Stimulated activated naive CD8-positive, alpha-beta T cell treated with anti-CD3 and anti-CD28 coated beads, Interleukin-15, Interleukin-2, amounts not matched to agents 100 ng/mL and 50 ng/mL, for 24 hours (primary cell): ENCODE measurements around the gene OR6K2.
"Not testable (repeated sequence)": the region's sequence is repeated elsewhere in the genome, so short reads cannot be mapped to it uniquely, and the experiment has no call there.

Source experiments
- H3K27ac Mint-ChIP-seq: one replicate; pipeline ENCODE4 v1.8.0; 2021; ENCODE audit warnings: mild to moderate bottlenecking, mixed read lengths
- H3K27me3 Mint-ChIP-seq: one replicate; pipeline ENCODE4 v1.8.0; 2021; ENCODE audit warnings: mixed read lengths
- H3K36me3 Mint-ChIP-seq: one replicate; pipeline ENCODE4 v1.8.0; 2021; ENCODE audit warnings: low read depth, mixed read lengths
- H3K4me1 Mint-ChIP-seq: one replicate; pipeline ENCODE4 v1.8.0; 2021; ENCODE audit warnings: low read depth, mixed read lengths
- H3K4me3 Mint-ChIP-seq: one replicate; pipeline ENCODE4 v1.8.0; 2021; ENCODE audit warnings: mild to moderate bottlenecking, mixed read lengths
- H3K9me3 Mint-ChIP-seq: one replicate; pipeline ENCODE4 v1.8.0; 2021; ENCODE audit warnings: mixed read lengths

Gene OR6K2

GRCh38 chr1:158692356-158692755, 8.1 kb downstream of the OR6K2 start:
- Mint-ChIP-seq H3K4me1 (no peaks in the 10 kb centered on the region), H3K27ac (no peak overlapping the region), H3K27me3 (peaks cover 11% of the 10 kb centered on the region), H3K9me3 (no peaks in the 10 kb centered on the region), H3K36me3 (no peaks in the 10 kb centered on the region), H3K4me3 (no peak overlapping the region)

DNA sequence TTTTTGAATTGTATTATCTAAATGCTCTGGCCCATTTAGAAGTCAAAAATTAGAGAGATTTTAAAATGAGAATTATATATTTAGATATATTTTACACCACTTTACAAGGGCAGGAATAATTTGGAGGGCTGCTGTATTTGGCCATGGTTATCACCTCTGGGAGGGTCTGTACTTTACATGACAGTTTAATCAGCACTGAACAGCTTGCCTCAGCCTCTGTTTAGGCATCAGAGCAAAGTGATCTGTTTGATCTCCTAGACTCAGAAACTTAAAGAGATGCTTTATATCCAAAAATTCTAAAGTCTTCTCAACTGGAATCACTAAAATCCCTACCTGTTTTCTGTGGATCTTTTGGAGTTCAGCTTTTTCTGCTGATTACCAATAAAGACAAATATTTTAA, 8.5 kb downstream of the OR6K2 start:
- Mint-ChIP-seq H3K27me3 (peaks cover 11% of the 10 kb centered on the region), H3K9me3 (no peaks in the 10 kb centered on the region), H3K4me3 (no peak overlapping the region), H3K27ac (no peak overlapping the region), H3K4me1 (no peaks in the 10 kb centered on the region), H3K36me3 (no peaks in the 10 kb centered on the region)

GRCh38 chr1:158691149-158691548, 9.3 kb downstream of the OR6K2 start:
- H3K27ac Mint-ChIP-seq, H3K9me3 Mint-ChIP-seq, H3K4me3 Mint-ChIP-seq, H3K4me1 Mint-ChIP-seq, H3K36me3 Mint-ChIP-seq: not testable (repeated sequence)
- H3K27me3 Mint-ChIP-seq = peaks cover 14% of the 10 kb centered on the region

DNA sequence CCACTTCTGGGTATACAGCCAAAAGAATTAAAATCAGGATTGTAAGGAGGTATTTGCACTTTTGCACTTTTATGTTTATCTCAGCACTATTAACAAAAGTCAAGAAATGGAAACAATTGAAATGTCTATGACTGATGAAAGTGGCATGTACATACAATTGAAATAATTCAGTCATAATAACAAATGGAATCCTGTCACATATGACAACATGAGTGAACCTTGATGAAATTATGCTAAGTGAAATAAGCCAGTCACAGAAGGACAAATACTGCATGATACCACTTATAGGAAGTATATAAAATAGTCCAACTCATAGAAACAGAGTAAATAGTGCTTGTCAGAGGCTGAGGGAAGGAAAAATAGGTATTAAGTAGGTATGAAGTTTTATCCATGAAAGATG, 10.6 kb downstream of the OR6K2 start:
- peaks cover 18% of the 10 kb centered on the region for H3K27me3 Mint-ChIP-seq
- H3K4me3 Mint-ChIP-seq = no peak overlapping the region
- no peaks in the 10 kb centered on the region for H3K36me3 Mint-ChIP-seq
- no peaks in the 10 kb centered on the region for H3K4me1 Mint-ChIP-seq
- no peaks in the 10 kb centered on the region for H3K9me3 Mint-ChIP-seq
- no peak overlapping the region for H3K27ac Mint-ChIP-seq

GRCh38 chr1:158689110-158689509, 11.3 kb downstream of the OR6K2 start:
- Mint-ChIP-seq H3K27ac (no peak overlapping the region), H3K36me3 (no peaks in the 10 kb centered on the region), H3K9me3 (no peaks in the 10 kb centered on the region), H3K27me3 (peaks cover 22% of the 10 kb centered on the region), H3K4me3 (no peak overlapping the region), H3K4me1 (no peaks in the 10 kb centered on the region)

DNA sequence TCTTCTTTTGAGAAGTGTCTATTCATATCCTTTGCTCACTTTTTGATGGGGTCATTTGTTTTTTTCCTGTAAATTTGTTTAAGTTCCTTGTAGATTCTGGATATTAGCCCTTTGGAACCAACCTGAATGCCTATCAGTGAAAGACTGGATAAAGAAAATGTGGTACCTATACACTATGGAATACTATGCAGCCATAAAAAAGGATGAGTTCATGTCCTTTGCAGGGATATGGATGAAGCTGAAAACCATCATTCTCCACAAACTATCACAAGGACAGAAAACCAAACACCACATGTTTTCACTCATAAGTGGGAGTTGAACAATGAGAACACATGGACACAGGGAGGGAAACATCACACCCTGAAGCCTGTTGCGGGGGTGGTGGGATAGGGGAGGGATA, 12.1 kb downstream of the OR6K2 start:
- peaks cover 22% of the 10 kb centered on the region for H3K27me3 Mint-ChIP-seq
- not testable (repeated sequence) for H3K36me3 Mint-ChIP-seq, H3K4me1 Mint-ChIP-seq, H3K9me3 Mint-ChIP-seq, H3K27ac Mint-ChIP-seq, H3K4me3 Mint-ChIP-seq

- no peaks in the 10 kb centered on the region for H3K4me1 Mint-ChIP-seq
- H3K9me3 Mint-ChIP-seq = no peaks in the 10 kb centered on the region
- no peaks in the 10 kb centered on the region for H3K36me3 Mint-ChIP-seq
- peaks cover 26% of the 10 kb centered on the region for H3K27me3 Mint-ChIP-seq
- H3K27ac Mint-ChIP-seq = no peak overlapping the region
- no peak overlapping the region for H3K4me3 Mint-ChIP-seq
These were observed 13.4 kb downstream of the OR6K2 start for GRCh38 chr1:158687037-158687436.

DNA sequence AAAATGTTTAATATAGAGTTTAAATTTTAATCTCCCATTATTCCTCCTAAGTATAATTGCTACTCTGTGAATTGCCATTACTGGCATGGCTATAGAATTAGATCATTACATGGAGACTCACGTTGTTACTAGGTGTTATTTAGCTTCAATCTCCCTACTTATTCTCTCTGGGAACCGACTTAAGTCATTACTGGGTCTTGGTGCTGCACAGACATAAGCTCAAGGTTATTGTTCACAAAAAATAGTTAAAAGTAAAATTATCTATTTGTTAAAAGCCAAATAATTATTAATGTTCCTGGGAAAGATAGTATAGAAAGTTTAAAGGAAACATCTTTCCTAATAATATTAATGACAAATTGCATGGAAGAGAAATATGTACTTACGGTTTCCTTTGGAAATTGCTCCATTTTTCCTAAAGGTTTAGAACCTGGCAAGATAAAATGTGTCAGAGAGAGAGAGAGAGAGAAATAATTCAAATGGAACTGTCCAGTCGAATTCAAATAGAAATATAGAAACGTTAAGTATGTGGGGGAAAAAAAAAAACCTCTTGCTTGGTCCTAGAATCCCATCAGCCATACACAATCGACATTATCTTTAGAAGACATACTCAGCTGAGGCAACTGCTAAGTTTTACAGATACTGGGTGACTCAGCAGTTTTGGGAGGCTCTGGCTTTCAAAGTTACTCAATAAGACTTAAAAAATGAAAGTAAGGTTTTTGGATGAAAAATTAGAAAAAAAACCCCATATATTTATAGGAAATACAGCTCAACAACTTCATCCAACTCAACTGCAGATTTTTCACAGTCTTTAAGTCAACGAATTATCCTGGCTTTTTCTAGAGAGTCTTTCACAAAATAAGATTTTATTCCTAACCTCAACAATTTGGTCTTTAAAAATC, 14.1 kb downstream of the OR6K2 start, which contains the start of gene SPTA1:
Gene SPTA1, minus strand, starts transcription at position 605 of the 899 bp plus-strand sequence. Its CDS starts 198 bp downstream, at position 407.
- H3K27ac Mint-ChIP-seq = no peak within 1 kb of the TSS
- no peaks in the 10 kb centered on the region for H3K4me1 Mint-ChIP-seq
- H3K9me3 Mint-ChIP-seq = no peaks in the 10 kb centered on the region
- H3K4me3 Mint-ChIP-seq = no peak within 1 kb of the TSS
- peaks cover 26% of the 10 kb centered on the region for H3K27me3 Mint-ChIP-seq
- H3K36me3 Mint-ChIP-seq = no peaks in the 10 kb centered on the region

- no peaks in the 10 kb centered on the region for H3K36me3 Mint-ChIP-seq
- no peak overlapping the region for H3K4me3 Mint-ChIP-seq
- peaks cover 26% of the 10 kb centered on the region for H3K27me3 Mint-ChIP-seq
- no peak overlapping the region for H3K27ac Mint-ChIP-seq
- no peaks in the 10 kb centered on the region for H3K4me1 Mint-ChIP-seq
- no peaks in the 10 kb centered on the region for H3K9me3 Mint-ChIP-seq
These were observed 15.4 kb downstream of the OR6K2 start for GRCh38 chr1:158685085-158685484.

DNA sequence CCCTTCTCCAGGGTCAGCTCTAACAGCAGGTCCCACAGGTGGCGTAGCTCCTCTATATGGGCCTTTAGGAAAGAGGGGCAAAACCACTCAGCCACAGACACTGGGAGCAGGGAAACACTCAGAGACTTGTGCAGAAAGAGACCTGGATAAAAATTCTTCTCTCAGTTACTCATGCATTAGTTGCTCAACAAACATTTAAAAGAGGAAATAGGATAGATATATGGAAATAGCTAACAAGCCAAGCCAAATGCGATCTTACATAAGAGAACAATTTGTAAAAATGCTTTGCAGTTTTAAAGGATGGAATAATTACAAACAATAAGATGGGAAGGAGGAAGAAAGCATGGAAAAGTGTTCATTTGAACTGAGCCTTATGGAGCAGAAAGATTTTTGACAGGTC, 18.8 kb downstream of the OR6K2 start:
- Mint-ChIP-seq H3K36me3 (no peaks in the 10 kb centered on the region), H3K9me3 (no peaks in the 10 kb centered on the region)

GRCh38 chr1:158679289-158679688, 21.2 kb downstream of the OR6K2 start:
- Mint-ChIP-seq H3K27me3 (peaks cover 13% of the 10 kb centered on the region), H3K36me3 (no peaks in the 10 kb centered on the region), H3K4me3 (no peak overlapping the region), H3K9me3 (no peaks in the 10 kb centered on the region), H3K4me1 (no peaks in the 10 kb centered on the region), H3K27ac (no peak overlapping the region)

More for the DNA sequence above, 18.8 kb downstream of the OR6K2 start:
- H3K4me1 Mint-ChIP-seq = no peaks in the 10 kb centered on the region
- no peak overlapping the region for H3K27ac Mint-ChIP-seq
- peaks cover 25% of the 10 kb centered on the region for H3K27me3 Mint-ChIP-seq
- H3K4me3 Mint-ChIP-seq = no peak overlapping the region

DNA sequence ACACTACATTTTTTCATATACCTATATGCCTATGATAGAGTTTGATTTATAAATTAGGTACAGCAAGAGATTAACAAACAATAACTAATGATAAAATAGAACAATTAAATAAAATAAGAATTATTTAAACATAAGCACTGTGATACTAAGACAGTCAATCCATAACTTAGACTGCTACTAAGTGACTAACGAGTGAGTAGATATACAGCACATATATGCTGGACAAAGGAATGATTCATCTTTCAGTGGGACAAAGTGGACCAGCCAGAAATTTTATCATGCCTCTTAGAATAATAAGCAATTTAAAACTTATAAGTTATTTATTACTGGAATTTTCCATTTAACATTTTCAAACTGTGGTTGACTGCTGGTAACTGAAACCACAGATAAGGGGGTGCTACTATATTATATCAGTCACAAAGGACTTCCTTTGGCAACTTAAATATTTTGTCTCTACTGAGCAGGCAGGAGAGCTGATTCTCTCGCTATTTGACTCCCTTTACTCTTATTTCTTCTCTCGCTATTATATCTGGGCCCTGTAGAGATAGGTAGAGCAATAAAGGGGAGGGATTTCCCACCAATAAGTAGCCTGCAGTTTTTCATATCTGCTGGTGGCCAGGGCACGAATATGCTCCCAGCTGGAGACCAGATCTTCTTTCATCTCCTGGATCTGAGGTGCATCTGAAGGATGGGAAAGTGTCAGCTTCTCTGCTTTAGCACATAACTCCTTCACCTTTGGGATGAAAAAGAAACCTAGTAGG, 24.7 kb downstream of the OR6K2 start:
- no peaks in the 10 kb centered on the region for H3K4me1 Mint-ChIP-seq
- H3K27me3 Mint-ChIP-seq = peaks cover 15% of the 10 kb centered on the region
- H3K36me3 Mint-ChIP-seq = no peaks in the 10 kb centered on the region
- H3K9me3 Mint-ChIP-seq = no peaks in the 10 kb centered on the region
- no peak overlapping the region for H3K4me3 Mint-ChIP-seq
- no peak overlapping the region for H3K27ac Mint-ChIP-seq

- no peaks in the 10 kb centered on the region for H3K9me3 Mint-ChIP-seq
- no peak overlapping the region for H3K4me3 Mint-ChIP-seq
- peaks cover 15% of the 10 kb centered on the region for H3K27me3 Mint-ChIP-seq
- no peak overlapping the region for H3K27ac Mint-ChIP-seq
- no peaks in the 10 kb centered on the region for H3K4me1 Mint-ChIP-seq
- no peaks in the 10 kb centered on the region for H3K36me3 Mint-ChIP-seq
These were observed 26.1 kb downstream of the OR6K2 start for GRCh38 chr1:158674302-158674701.

DNA sequence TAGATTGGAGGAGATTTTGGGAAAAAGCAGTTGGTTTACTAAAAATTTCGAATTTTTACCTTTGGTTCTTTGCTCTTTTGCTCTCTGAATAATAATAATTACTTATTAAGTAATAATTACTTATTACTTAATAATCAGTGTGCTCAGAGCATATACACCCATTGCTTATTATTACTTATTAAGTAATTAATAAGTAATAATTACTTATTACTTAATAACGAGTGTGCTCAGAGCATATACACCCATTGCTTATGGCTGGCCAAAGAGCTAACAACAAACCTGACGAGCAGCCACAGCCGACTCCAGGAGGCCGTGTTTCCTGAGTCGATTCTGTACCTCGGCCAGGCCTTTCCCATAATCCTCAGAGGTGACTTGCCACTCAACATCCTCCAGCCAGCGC, 34.4 kb downstream of the OR6K2 start:
- H3K27me3 Mint-ChIP-seq = peaks cover 6% of the 10 kb centered on the region
- H3K4me1 Mint-ChIP-seq = no peaks in the 10 kb centered on the region
- no peaks in the 10 kb centered on the region for H3K36me3 Mint-ChIP-seq
- H3K27ac Mint-ChIP-seq = no peak overlapping the region
- H3K9me3 Mint-ChIP-seq = no peaks in the 10 kb centered on the region
- H3K4me3 Mint-ChIP-seq = no peak overlapping the region

- Mint-ChIP-seq H3K4me1 (peaks cover 12% of the 10 kb centered on the region), H3K27me3 (no peaks in the 10 kb centered on the region), H3K4me3 (no peak overlapping the region), H3K36me3 (no peaks in the 10 kb centered on the region), H3K9me3 (peaks cover 5% of the 10 kb centered on the region), H3K27ac (no peak overlapping the region)
These were observed 45.9 kb downstream of the OR6K2 start for GRCh38 chr1:158654571-158654970.
